Activated CD8-positive, alpha-beta memory T cell treated with anti-CD3 and anti-CD28 coated beads, Interleukin-2, amount 50 U/mL, for 1 hour (primary cell): ENCODE data around the gene ACHE.
"Not testable (repeated sequence)": the region's sequence is repeated elsewhere in the genome, so short reads cannot be mapped to it uniquely, and the experiment has no call there.

ENCODE experiments used
- DNase-seq: peaks from one replicate; pipeline ENCODE4 v3.0.0-alpha.2; 2020; ENCODE audit errors: extremely low read depth

Gene ACHE

DNA sequence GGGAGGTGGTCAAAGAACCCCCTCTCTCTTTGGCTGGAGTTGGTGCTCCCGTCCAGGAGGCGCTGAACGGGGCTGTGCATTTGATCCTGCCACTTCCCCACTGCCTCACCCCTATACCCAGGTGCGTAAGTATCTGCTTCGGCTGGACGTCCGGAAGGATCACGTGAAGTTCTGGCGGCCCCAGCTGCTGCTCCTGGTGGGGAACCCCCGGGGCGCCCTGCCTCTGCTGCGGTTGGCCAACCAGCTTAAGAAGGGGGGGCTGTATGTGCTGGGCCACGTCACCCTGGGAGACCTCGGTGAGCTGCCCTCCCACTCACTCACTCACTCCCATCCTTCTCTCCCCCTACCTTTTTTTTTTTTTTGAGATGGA is 34.1 kb downstream of the ACHE start:
- DNase-seq = no peak

DNA sequence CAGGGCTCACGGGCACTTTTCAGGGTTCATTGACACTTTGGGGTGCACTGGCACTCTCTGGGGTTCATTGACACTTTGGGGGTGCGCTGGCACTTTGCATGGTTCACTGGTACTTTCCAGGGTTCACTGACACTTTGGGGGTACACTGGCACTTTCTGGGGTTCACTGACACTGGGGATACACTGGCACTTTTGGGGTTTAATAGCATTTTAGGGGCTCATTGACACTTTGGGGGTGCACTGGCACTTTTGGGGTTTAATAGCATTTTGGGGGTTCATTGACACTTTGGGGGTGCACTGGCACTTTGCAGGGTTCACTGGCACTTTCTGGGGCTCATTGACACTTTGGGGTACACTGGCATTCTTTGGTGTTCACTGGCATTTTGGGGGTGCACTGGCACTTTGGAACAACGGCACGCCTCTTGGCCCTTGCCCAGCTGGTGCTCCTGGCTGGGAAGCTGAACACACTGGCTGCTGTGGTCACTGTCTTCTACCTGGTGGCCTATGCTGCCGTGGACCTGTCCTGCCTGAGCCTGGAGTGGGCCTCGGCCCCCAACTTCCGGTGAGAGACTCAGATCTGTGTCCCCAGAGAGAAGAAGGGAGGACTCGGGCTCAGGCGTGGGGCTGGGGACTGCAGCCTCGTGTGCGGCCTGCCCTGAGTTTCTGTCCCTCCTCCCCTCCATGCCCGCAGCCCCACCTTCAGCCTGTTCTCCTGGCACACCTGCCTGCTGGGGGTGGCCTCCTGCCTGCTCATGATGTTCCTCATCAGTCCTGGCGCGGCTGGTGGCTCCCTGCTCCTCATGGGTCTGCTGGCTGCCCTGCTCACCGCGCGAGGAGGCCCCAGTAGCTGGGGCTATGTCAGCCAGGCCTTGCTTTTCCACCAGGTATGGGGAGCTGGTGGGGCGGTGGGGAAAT is 34.7 kb downstream of the ACHE start:
- DNase-seq = no peak

DNA sequence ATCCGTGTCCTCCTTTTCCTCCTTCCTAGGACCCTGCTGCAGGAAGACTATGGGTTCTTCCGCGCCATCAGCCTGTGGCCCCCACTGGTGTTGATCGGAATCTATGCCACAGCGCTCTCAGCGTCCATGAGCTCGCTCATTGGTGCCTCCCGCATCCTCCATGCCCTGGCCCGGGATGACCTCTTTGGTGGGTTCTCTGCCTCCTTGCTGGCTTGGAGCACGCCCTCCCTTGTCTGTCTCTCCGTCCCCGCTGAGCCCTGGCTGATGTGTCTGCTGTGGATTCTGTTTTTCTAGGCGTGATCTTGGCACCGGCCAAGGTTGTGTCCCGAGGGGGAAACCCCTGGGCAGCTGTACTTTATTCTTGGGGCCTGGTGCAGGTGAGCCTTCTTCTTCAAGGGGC is 35.8 kb downstream of the ACHE start:
- DNase-seq = no peak

DNA sequence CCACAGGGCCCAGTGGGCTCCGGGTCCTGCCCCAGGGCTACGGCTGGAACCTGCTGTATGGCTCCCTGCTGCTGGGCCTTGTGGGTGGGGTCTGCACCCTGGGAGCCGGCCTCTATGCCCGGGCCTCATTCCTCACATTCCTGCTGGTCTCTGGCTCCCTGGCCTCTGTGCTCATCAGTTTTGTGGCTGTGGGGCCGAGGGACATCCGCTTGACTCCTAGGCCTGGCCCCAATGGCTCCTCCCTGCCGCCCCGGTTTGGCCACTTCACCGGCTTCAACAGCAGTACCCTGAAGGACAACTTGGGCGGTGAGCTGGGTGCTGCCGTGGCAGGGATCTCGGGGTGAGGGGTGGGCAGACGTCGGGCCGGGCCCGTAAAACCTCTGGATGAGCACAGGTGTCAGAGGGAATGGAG is 38.8 kb downstream of the ACHE start:
- no peak for DNase-seq

DNA sequence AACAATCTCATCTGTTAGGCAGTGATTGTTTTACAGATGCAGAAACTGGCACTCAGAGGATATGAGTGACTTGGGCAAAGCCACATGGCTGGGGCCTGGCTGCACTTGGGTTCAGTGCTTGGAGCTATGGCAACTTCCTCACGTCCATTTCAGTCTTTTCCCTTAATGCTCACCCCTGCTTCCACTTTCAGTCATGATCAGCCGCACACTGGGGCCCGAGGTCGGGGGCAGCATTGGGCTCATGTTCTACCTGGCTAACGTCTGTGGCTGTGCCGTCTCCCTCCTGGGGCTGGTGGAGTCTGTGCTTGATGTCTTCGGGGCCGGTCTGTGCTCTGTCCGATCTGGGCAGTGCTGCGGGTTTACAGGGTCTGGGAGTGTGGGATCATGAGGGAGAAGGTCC is 40.2 kb downstream of the ACHE start:
- DNase-seq = no peak

DNA sequence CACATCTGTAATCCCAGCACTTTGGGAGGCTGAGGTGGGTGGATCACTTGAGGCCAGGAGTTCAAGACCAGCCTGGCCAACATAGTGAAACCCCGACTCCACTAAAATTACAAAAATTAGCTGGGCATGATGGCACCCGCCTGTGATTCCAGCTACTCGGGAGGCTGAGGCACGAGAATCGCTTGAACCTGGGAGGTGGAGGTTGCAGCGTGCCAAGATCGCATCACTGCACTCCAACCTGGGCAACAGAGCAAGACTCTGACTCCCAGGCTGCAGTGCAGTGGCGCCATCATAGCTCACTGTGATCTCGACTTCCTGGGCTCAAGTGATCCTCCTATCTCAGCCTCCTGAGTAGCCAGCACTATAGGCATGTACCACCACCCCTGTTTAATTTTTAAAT is 40.8 kb downstream of the ACHE start:
- DNase-seq = not testable (repeated sequence)

DNA sequence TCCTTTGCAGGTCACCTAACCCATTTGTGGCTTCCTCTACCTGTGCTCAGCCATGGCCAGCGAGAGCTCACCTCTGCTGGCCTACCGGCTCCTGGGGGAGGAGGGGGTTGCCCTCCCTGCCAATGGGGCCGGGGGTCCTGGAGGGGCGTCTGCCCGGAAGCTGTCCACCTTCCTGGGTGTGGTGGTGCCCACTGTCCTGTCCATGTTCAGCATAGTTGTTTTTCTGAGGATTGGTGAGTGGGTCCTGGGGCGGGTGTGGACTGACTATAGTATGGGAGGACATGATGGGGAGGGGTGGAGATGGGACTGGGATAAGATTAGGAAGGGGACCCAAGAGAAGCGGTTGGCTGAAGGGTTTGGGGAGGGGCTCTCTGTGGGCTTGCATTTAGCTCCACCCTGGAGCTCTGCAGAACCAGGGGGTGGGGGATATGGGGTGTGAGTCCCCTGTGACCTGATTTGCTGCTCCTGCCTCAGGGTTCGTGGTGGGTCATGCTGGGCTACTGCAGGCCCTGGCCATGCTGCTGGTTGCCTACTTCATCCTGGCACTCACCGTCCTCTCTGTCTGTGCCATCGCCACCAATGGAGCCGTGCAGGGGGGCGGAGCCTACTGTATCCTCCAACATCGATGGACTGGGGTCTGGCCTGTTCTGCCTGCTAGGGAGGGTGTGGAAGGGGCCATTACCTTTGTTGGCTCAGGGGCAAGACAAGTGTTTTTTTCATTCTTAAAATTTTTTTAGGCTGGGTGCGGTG is 41.4 kb downstream of the ACHE start:
- no peak for DNase-seq

DNA sequence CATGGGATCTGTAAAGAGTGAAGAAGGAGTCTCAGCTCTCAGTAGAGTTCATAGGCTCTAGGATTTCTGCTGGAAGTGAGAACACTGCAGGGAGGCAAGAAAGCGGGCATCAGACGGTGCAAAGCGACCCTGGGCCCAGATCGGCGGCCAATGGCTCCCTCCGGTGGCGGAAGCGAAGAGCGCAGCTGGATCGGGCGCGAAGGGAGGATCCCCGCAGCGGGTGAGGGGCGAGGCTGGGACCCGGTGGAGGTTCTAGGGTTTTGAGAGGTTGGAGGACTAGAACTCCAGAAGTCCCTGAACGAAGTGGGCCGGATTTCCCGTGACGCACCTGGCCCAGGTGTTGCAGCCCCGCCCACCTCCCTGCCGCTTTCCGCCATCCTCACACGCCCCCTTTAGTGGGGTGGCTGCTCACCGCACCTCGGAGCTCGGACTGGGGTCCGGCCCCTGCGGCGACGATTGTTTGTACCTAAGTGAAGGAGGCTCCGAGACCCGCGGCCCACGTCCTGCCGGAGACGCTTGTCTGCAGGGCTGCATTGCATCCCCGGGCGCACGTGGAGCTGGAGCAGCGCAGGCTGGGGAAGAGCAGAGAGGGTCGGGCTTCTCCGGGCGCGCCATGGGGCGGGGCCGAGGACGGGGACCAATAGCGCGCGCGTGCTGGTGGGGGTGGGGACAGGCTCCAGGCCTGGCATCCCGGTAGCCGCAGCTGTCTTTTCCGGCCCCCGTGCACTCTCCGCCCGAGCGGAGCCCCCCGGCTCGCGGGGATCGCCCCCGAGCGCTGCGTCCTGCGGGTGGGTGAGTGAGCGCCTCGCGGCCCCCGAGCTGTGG is 43.4 kb downstream of the ACHE start, which contains the start of gene SLC12A9:
Gene SLC12A9 (plus strand): TSS at position 666 of the 825 bp plus-strand sequence. CDS start 1,485 bp downstream, outside the sequence.
- DNase-seq = peak; percentile 52

DNA sequence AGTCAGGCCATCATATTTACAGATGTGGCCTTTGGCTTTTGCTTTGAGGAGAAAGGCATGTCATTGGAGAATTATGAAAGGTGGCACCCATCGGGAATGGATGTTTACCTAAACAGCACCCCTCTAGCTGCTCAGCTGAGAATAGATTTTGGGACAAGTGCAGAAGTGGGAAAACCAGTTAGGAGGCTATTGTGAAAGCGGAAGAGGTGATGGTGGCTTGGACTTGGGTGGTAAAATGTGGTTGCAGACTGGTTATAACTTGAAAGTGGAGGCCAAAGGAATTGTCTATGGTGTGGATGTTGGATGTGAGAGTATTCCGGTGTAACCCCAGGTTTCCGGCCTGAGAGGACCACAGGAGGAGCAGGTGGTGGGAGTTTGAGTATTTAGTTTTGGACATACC is 48.3 kb downstream of the ACHE start:
- no peak for DNase-seq

DNA sequence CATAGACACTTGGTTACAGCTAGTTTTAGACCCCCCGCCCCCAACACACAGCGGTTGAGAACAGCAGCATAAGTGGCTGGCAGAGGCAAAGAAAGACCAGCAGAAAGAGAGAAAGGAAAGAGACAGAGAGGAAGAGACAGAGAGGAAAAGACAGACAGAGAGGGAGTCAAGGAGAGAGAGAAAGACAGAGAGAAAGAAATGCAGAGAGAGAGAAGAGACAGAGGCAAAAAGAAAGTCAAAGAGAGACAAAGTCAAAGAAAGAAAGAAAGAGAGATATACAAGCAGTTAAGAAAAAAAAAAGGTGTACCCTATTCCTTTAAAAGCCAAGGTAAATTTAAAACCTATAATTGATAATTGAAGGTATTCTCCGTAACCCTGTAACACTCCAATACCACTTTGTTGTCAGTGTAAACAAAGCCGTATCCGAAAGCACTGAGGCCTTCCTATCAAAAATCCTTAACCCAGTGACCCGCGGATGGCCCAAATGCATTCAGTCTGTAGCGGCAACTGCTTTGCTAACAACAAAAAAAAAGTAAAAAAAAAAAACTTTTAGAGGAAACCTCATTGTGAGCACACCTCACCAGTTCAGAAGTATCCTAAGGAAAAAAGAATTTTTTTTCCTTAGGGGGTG is 55.1 kb downstream of the ACHE start:
- DNase-seq = no peak
